ACC112 (cell line): Measurements from ENCODE around the gene TAL1.

Experiments
- H2AFZ ChIP-seq: fragments of 200-600 bp; sonication (generic); one replicate; pipeline ENCODE4 v1.6.0; 2017; ENCODE audit warnings: antibody characterized with exemption, low read length; ENCODE audit not compliant: unreplicated experiment
- H3K27ac ChIP-seq: fragments of 200-600 bp; sonication (generic); 2 replicates; pipeline ENCODE4 v1.5.1; 2014; ENCODE audit warnings: low read depth, mild to moderate bottlenecking, antibody characterized with exemption, low read length, moderate library complexity
- H3K27me3 ChIP-seq: fragments of 200-600 bp; sonication (generic); 2 replicates; pipeline ENCODE4 v1.6.1; 2014; ENCODE audit warnings: mild to moderate bottlenecking, antibody characterized with exemption, low read length, moderate library complexity, mixed read lengths; ENCODE audit not compliant: insufficient read depth
- H3K36me3 ChIP-seq: fragments of 200-600 bp; sonication (generic); 2 replicates; pipeline ENCODE4 v1.6.1; 2016; ENCODE audit warnings: mild to moderate bottlenecking, antibody characterized with exemption, low read length, moderate library complexity, mixed read lengths; ENCODE audit not compliant: insufficient read depth
- H3K4me1 ChIP-seq: fragments of 200-600 bp; sonication (generic); one replicate; pipeline ENCODE4 v1.6.1; 2016; ENCODE audit warnings: low read length, mixed read lengths; ENCODE audit not compliant: insufficient read depth, unreplicated experiment, control insufficient read depth
- H3K4me3 ChIP-seq: fragments of 200-600 bp; sonication (generic); 2 replicates; pipeline ENCODE4 v1.5.1; 2014; ENCODE audit warnings: mild to moderate bottlenecking, low read depth, low read length
- H3K79me2 ChIP-seq: fragments of 200-600 bp; sonication (generic); one replicate; pipeline ENCODE4 v1.6.0; 2016; ENCODE audit warnings: low read length; ENCODE audit not compliant: control insufficient read depth, unreplicated experiment, insufficient read depth

Gene TAL1

DNA sequence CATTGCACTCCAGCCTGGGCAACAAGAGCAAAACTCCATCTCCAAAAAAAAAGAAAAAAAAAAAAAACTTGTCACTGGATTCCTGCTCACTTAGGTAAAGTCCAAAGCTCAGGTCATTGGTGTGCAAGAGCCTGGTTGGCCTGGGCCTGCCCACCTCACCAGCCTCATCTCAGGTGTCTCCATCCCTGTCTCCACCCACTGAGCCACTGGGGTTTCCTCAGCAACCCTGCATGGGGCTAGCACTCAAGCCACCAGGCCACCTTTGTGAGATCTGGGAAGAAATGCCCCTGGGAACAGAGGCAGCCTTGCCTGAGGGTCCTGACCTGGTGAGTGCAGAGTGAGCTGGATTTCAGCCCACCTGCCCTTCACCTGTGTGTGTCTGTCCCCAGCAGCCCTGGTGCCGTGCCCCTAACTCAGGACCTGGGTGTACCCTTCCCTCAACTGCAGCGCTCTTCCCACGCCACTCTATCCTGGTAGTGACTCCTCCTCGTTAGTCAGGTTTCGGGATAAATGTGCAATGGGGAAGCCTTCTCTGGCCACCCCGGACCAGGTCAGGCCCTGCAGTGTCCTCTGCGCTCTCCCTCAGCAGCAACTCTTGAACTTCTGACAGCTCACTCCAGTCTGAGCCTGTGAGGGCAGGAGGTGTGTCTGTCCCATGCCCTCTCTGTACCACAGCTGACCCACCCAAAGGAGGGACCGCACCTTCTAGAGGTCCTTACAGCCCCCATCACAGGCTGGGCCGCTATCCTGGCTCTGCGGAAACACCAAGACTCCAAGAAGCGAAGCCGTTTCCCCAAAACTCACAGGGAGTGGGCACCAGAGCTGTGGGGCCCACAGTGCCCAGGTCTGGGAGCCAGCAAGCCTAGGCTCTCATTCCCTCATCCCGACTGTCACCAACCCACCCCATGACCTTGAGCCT, 45.5 kb downstream of the TAL1 start:
- H2AFZ ChIP-seq: no peak overlapping the region
- peaks cover 20% of the 10 kb centered on the region for H3K4me1 ChIP-seq
- no peak overlapping the region for H3K27ac ChIP-seq
- no peaks in the 10 kb centered on the region for H3K36me3 ChIP-seq
- H3K79me2 ChIP-seq: no peaks in the 10 kb centered on the region
- H3K4me3 ChIP-seq: no peak overlapping the region
- no peaks in the 10 kb centered on the region for H3K27me3 ChIP-seq

DNA sequence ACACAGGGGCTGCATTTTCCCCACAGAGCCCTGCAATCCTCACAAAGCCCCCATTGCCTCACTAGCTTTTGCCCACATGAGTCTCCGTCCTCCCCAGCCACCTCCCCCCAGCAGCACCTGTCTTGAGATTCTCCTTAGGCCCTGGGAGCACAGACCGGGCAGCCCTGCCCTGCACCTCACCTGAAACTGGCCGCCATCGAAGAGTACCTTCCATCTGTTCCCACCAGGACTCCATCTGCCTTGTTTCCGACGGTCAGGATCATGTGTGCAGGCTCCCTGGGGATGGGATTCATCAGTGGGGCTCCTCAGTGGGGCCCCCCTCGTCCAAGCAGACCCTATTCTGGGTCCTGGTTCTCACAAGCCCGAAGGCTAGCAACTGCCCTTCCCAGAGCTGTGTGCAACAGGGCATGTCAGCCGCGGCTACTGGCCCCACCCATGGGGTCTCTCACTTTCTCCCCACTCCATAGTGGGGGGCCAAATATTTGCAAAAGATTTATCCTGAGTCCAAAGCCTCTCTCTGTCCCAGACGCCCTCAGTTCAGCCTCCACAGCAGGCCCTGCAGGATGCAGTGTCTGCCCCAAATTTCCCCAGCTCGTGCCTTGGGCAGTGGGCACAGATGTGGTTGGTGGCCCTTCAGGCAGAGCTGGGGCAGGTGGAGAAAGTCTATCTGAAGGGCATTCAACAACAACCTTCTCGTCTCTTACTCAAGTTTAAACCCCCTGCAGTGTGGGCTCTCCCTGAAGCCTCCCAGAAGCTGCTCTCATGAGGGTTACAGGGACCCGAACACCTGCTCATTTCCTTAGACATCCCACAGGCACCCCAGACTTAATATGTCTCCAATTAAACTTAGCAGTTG, 47.0 kb downstream of the TAL1 start:
- H2AFZ ChIP-seq: no peak overlapping the region
- H3K79me2 ChIP-seq: no peaks in the 10 kb centered on the region
- no peak overlapping the region for H3K4me3 ChIP-seq
- H3K36me3 ChIP-seq: no peaks in the 10 kb centered on the region
- no peak overlapping the region for H3K27ac ChIP-seq
- peaks cover 17% of the 10 kb centered on the region for H3K4me1 ChIP-seq
- no peaks in the 10 kb centered on the region for H3K27me3 ChIP-seq

DNA sequence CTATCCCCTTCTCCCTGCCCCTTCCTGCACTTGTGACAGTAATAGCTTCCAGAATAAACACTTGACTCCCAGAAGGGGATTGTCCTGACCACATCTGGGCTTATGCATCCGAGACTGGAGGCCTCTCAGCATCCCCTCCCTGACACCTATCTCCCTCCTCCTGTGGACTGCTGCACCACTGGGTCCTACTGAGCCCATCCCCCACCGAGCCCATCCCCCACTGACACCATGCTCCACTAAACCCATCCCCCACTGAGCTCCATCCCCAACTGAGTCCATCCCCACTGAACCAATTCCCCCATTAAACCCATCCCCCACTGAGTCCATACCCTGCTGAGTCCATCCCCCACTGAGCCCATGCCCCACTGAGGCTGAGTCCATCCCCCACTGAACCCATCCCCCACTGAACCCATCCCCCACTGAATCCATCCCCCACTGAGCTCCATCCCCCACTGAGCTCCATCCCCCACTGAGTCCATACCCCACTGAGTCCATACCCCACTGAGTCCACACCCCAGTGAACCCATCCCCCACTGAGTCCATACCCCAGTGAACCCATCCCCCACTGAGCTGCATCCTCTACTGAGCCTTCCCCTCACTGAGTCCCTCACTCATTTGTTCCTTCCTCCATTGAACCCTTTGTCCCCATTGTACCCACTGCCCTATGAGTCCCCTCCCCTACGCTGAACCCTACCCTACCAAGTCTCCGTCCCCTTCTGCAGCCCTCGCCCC, 47.8 kb downstream of the TAL1 start:
- H3K27ac ChIP-seq: no peak overlapping the region
- no peak overlapping the region for H2AFZ ChIP-seq
- no peaks in the 10 kb centered on the region for H3K27me3 ChIP-seq
- H3K36me3 ChIP-seq: no peaks in the 10 kb centered on the region
- peaks cover 16% of the 10 kb centered on the region for H3K4me1 ChIP-seq
- H3K4me3 ChIP-seq: no peak overlapping the region
- H3K79me2 ChIP-seq: no peaks in the 10 kb centered on the region

DNA sequence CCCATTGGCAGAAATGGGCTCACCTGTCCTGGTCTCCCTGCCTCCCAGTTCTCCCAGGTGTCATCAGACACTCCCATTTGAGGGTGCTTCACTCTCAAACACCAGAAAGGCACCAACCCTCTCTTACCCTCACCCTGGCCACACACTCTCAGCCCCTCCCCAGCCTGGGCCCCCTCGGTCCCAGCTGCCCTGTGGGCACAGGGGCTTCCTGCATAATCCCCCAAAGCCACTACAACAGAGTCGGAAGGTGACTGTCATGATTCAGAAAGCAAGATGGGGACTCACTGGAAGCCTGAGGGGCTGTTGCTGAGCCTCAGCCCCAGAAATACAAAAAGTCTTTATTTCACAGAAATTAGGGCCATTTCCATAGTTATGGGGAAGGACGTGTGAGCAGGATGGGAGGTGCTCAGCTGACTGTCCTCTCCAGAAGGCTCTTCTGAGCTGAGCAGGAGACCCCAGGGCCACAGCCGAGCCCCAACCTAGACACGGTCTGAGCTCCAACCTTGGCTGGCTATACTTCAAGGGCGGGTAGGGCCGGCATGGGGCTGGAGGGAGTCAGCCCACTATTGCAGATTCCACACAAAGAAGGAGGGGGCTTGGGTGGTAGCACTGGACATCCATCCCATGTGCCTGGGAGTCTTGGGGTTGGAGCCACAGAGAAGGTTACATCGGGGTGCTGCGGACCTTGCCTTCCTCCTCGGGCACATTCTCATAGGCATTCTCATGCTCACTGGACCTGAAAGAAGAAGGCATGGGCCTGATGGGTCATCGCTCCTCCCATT, 48.5 kb downstream of the TAL1 start:
- H2AFZ ChIP-seq: no peak overlapping the region
- no peak overlapping the region for H3K27ac ChIP-seq
- peaks cover 19% of the 10 kb centered on the region for H3K4me1 ChIP-seq
- H3K4me3 ChIP-seq: no peak overlapping the region
- H3K79me2 ChIP-seq: no peaks in the 10 kb centered on the region
- no peaks in the 10 kb centered on the region for H3K27me3 ChIP-seq
- no peaks in the 10 kb centered on the region for H3K36me3 ChIP-seq

DNA sequence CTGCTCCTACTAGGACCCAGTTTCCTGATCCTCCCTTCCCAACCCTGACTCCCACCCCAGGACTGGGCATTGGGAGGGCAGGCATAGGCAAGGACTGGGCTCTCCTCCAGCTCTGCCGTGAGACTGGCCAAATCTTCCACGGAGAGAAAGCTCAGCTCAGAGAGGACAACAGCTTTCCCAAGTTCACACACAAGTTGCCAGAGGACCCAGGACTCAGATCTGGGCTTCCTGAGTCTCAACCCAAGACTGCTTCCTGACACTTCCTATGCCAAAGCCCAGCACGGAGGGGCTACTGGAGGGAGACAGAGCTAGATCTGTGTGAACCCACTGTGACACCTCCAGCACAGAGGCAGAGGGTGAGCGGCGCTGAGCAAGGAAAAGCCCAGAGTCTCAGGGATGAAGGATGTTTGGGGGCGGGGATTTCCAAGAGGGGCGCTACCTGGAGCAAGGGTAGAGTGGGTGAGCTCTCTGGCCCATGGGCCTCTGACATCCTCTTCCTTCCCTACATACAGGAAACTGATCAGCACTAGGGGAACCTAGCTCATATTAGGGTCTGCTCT, 49.3 kb downstream of the TAL1 start:
- peaks cover 19% of the 10 kb centered on the region for H3K4me1 ChIP-seq
- H3K4me3 ChIP-seq: no peak overlapping the region
- H2AFZ ChIP-seq: no peak overlapping the region
- no peaks in the 10 kb centered on the region for H3K36me3 ChIP-seq
- no peak overlapping the region for H3K27ac ChIP-seq
- no peaks in the 10 kb centered on the region for H3K79me2 ChIP-seq
- no peaks in the 10 kb centered on the region for H3K27me3 ChIP-seq

DNA sequence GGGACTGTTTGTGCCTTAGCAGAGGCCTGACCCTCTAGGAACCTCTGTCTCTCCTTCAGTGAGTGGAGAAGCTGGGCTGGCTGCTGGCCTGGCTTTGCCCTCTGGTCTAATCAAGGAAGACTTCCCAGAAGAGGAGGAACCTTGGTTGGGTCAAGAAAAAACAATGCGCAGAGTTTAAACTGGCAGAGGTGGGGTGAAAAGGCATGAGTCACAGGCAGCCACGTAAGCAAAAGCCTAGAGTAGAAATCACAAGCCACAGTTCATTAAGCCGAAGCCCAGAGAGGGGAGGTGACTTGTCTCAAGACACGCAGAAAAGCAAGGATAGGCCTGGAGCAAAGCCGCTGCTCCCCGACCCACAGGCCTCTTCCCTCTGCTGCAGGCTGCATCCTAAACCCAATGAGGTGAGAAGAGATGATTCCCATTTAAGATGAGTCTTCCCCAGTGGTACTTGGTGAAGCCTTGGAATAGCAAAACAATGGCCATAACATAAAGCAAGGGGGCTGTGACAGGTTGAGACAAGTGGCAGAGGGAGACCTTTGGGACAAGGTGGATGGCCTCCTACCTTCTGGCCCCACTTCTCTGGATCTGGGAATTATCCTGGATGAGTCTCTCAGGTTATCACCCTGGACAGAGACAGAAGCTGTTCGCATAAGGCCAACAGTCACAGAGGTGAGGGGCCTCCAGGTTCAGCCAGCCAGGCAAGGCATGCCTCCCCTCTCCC, 49.9 kb downstream of the TAL1 start:
- no peak overlapping the region for H2AFZ ChIP-seq
- no peaks in the 10 kb centered on the region for H3K27me3 ChIP-seq
- no peaks in the 10 kb centered on the region for H3K79me2 ChIP-seq
- H3K36me3 ChIP-seq: no peaks in the 10 kb centered on the region
- peaks cover 19% of the 10 kb centered on the region for H3K4me1 ChIP-seq
- H3K4me3 ChIP-seq: no peak overlapping the region
- no peak overlapping the region for H3K27ac ChIP-seq

DNA sequence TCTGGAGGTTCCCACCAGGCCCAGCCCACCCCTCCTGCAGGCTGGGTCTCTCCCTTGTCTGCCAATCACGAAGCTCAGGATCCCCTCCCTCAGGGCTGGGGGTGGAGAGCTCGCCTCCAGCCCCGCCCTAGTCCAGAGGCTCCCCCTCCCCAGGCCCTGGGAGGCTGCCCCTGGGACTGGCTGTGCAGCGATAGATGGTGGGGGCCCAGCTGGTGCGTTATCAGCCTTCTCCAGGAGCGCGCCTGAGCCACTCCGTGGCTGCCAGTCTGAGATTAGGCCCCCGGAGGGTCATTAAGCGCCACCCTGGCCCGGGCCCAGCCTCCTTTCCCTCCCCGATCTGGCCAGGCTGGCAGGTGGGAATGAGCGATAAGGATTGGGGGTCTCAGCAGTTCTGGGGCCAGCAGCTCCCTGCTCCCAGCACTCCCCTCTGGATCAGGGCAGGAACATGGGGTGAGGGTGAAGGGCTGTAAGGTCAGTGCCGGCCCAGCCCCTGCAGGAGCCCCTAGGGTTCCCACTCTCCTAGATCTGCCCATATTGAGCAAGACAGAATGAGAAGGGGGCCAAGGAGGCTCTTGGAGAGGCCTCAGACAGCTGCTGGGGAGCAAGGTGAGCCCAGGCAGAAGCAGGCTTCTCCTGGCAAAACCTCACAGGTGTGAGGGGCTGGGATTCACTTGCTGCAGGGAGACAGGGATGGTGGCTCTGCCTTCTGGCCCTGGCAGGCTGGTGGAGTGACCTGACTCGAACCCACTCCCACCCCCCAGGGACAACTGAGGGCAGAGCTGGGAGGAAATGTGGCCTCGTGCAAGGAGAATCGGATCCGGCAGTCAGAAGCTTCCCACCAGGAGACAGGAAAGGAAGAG, 50.7 kb downstream of the TAL1 start:
- no peaks in the 10 kb centered on the region for H3K36me3 ChIP-seq
- no peak overlapping the region for H3K4me3 ChIP-seq
- no peak overlapping the region for H2AFZ ChIP-seq

DNA sequence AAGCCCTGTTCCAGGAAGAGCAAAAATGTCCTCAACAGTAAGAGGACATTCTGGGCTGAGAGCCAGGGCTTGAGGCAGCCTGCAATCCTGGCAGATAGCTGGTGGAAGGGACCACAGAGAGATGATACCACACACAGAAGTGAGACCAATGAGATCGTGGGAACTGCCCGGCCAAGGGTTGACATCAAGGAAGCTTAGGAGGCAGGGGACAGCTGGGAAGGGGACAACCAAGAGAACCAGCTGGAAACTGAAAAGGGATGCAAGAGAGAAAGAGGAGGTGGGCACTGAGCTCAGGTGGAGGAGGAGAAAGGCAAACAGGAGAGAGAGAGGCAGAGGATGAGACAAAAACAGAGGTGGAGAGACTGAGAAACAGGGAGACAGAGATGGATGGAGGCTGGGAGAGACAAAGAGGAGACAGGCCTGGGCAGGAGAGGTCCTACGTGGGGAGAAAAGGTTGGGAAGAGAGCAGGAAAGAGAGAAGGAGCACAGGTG, 51.4 kb downstream of the TAL1 start:
- H3K36me3 ChIP-seq: no peaks in the 10 kb centered on the region
- no peak overlapping the region for H3K27ac ChIP-seq
- no peak overlapping the region for H2AFZ ChIP-seq
- no peaks in the 10 kb centered on the region for H3K79me2 ChIP-seq
- no peak overlapping the region for H3K4me3 ChIP-seq
- H3K4me1 ChIP-seq: peaks cover 19% of the 10 kb centered on the region
- no peaks in the 10 kb centered on the region for H3K27me3 ChIP-seq

More for the DNA sequence above, 50.7 kb downstream of the TAL1 start:
- Histone ChIP-seq H3K4me1 (peaks cover 19% of the 10 kb centered on the region), H3K27ac (no peak overlapping the region), H3K27me3 (no peaks in the 10 kb centered on the region), H3K79me2 (no peaks in the 10 kb centered on the region)
